IPS DF 19.7 (cell line): Measurements from ENCODE around the gene MS4A4A.

ENCODE experiments used
- DNase-seq: peaks from one replicate; pipeline ENCODE4 v3.0.0-alpha.2; 2013; ENCODE audit warnings: low read depth, low spot score

MS4A4A gene

DNA sequence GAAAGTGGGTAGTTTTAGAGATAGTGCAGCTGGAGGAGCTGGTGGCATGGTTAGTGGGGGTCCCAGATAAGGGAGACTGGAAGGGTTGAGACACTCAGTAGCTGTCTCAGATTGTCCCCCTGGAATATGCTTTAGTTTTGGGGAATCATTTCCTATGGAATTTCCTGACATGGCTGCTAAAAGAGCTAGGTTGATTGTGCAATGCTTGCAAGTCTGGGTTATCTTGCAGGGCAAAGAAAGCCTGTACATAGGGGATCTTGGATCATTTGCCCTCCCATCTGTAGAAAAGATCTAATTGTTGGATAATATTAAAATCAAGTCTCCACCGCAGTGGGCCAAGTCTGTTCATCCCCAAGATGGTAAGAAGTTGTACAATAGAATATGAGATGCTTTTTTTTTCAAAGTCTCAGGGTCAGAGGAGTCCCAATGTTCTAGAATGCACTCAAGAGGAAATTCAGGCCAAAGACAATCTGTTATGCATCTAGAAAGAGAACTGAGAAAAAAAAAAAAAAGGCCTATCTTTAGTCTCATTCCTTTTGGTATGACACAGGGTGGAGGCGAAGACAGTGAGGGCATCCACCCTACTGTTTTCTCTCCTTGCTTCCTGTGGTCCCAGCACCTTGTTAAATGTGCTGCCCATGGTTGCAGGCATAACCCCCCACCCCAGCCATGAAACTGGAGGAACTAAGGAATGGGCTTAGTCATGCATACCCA is 66.8 kb downstream of the MS4A4A start:
- DNase-seq = no peak

DNA sequence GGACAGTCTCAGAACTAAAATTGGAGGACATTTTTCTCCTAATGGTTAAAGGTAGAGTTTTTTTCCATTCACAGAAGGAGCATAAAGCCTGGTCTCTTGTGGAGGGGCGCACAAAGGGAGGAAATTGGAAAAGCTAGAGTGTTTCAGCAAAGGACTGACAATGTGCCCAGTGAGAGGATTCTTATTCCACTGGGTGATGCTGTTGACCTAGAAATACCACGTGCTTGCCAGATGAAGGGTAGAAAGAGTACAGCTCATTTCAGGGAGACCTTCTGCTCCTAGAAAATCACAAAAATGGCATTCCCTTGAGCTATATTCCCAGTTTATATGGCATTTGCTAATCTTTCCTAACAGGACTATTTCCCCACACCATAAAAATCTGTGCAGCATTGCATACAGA is 67.7 kb downstream of the MS4A4A start:
- DNase-seq = no peak

DNA sequence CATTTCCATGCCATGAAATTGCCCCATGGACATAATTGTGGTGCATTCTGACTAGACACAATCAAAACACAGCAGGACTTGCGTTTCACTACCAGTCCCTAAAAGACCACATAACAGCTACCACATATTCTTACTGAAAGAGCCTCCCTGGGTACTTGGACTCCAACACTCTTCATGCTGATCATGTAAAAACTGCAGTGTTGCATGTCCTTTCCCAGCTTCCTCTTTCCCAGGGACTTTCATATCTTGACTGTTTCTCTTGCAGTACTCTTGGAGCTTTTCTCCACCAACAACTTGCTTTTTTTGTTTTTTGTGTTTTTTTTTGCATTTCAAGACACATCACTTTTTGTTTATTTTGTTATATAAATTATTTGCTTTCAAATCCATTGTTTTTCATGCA is 69.5 kb downstream of the MS4A4A start:
- DNase-seq = no peak

DNA sequence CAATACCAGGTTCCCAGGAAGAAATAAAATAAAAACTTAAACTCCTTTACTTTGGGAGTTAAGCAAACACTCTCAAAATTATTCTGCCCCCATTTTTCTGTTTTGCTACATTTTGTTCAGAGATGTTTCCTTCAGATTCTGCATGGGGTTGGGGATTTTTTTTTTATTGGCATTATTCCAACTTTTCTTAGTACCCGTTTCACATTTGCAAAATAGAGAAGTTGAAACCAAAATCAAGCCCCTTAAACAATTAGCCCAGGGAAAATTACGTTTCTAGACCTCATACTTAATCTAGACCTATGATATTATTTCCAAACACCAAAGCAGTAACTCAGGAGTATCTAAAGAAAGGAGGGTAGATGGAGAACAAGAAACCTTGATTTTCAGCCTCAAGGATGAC is 77.3 kb downstream of the MS4A4A start:
- DNase-seq = no peak
